NCI-H1417 treated with DMSO at 0.1 percent for 48 hours (cell line): Measurements from ENCODE around the gene EMC8.

Experiments used
- DNase-seq: peaks from one replicate; lab custom pipeline; 2025; lab: John Stamatoyannopoulos, UW

EMC8 gene

GRCh38 chr16:85754413-85754812 is 44.9 kb downstream of the EMC8 start:
- no peak for DNase-seq

GRCh38 chr16:85753976-85754375 is 45.4 kb downstream of the EMC8 start:
- DNase-seq, result no peak

GRCh38 chr16:85753559-85753958 is 45.8 kb downstream of the EMC8 start:
- DNase-seq, result no peak

- no peak for DNase-seq
Observed at GRCh38 chr16:85752511-85753420, 46.6 kb downstream of the EMC8 start.

- DNase-seq, result no peak
Observed at GRCh38 chr16:85751698-85752501, 47.4 kb downstream of the EMC8 start.

- no peak for DNase-seq
Observed at GRCh38 chr16:85750827-85751697, 48.3 kb downstream of the EMC8 start, which contains the start of gene C16orf74. C16orf74 (minus strand) TSS chr16:85751096; CDS start chr16:85735217, 15,879 bp downstream.

GRCh38 chr16:85750146-85750826 is 49.1 kb downstream of the EMC8 start:
- no peak for DNase-seq

- DNase-seq, result no peak
Observed at GRCh38 chr16:85749771-85750145, 49.6 kb downstream of the EMC8 start.

DNA sequence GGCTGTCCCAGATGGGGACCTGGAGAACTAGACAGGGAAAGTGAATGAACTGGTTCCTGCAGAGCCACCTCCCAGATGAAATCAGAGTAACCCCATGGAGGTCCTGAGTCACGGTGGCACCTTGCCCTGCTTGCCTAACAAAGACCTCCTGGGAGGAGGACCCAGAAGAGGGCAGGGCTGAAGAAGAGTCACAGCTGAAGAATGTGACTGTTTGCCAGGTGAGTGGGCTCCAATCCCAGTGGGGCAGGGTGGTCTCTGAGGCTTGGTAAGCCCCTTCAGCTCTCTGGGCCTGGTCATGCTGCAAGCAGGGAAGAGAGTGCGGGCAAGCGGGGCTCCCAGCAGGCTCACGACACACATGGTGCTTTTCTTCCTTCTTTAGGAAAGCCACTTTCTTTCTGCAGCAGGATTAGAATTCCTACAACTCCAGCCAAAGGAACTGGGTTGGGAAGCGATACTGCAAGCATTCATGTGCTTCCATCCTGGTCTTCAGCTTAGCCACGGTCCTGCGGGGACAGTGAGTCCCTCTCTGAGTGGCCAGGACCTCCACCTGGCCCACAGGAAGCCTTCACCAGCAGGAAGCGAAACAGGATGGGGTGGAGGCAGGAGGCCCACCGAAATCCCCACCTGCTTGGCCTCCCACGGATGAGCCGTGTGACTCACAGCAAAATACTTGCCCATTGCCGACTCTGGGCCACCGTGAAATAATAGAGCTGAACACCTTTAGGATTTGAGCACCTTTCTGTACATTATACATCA is 52.7 kb downstream of the EMC8 start:
- no peak for DNase-seq

GRCh38 chr16:85738923-85739715 is 60.2 kb downstream of the EMC8 start:
- DNase-seq, result no peak

- DNase-seq, result no peak
Observed at GRCh38 chr16:85736921-85737320, 62.4 kb downstream of the EMC8 start.

- DNase-seq, result no peak
Observed at GRCh38 chr16:85735946-85736345, 63.4 kb downstream of the EMC8 start.

DNA sequence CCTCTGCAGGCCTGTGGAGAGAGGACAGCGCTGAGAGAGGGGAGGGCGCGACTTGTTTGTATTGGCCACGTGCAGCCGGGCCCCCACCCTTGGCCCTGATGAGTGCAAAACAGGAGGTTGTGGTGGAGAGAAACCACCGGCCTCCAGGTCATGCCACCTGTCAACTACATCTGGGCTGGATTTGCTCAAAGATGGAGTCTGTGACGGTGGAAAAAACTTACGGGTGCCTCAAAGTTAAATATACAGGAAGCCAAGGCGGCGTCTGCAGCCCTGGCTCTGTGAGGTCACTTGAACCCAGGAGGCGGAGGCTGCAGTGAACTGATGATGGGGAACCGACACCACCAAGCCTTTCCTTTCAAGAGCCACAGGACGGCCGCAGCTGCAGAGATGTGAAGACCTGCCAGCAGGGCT is 64.1 kb downstream of the EMC8 start:
- no peak for DNase-seq

- no peak for DNase-seq
Observed at GRCh38 chr16:85734311-85735017, 64.9 kb downstream of the EMC8 start.

DNA sequence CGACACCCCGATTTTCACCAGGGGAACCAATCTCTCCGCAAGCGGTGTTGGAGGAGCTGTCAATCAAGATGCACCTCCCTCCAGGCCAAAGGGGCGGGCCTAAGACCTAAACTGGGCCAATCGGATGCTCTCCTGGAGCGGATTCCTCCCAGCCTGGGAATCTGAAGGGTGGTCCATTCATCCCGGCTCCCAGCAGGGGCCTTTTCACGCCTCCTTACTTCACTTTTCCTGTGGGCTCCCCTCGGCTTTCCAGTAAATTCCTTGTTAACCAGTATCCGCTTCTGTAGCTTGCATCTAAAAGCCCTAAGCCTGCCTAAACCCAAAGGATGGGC is 65.5 kb downstream of the EMC8 start:
- DNase-seq, result no peak

GRCh38 chr16:85733155-85733838 is 66.0 kb downstream of the EMC8 start:
- DNase-seq, result no peak

DNA sequence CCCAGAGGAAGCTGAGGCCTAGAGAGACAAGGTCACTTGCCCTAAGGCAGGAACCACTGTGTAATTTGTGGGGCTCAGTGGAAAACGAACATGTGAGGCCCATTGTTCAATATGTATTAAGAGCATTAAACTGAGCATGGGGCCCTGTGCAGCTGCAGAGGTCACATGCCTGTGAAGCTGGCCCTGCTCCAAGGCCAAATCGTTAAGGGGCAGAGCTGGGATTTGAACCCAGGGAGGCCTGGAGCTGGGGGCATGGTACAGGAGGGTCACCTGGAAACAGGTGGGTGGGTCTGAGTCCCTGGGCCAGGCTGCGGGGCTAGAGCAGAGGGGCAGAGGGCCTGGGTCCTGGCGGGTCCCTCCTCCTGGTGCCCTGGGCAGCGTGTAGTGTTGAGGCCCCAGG is 68.2 kb downstream of the EMC8 start:
- DNase-seq, result no peak

DNA sequence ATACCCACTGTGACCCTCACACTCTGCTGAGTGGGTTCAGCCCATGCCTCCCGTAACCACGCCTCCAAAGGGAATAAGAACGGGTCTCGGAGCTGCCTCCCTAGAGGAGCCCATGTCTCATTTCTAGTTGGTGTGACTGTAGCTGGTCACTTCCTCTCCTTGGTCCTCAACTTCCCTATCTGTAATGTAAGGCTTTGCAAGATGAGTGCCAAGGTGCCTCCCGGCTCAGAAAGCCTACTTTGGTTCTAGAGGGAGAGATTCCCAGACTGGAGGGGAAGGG is 69.2 kb downstream of the EMC8 start:
- DNase-seq, result no peak
